GM12875 (cell line): ENCODE results near the gene SLC16A10.
"Not testable (repeated sequence)": the region's sequence is repeated elsewhere in the genome, so short reads cannot be mapped to it uniquely, and the experiment has no call there.

Source experiments
- H3K4me3 ChIP-seq: one replicate; pipeline ENCODE4 v1.5.1; 2011; ENCODE audit warnings: low read depth, low read length, control low read depth
- TF ChIP-seq, protein P1 (sequence below): IDR thresholded peaks from 2 replicates; pipeline ENCODE4 v1.5.1; 2011; ENCODE audit warnings: low read depth, mild to moderate bottlenecking, control low read depth, inconsistent platforms, low read length, moderate library complexity, borderline replicate concordance; ENCODE audit not compliant: insufficient read depth

Gene SLC16A10

DNA sequence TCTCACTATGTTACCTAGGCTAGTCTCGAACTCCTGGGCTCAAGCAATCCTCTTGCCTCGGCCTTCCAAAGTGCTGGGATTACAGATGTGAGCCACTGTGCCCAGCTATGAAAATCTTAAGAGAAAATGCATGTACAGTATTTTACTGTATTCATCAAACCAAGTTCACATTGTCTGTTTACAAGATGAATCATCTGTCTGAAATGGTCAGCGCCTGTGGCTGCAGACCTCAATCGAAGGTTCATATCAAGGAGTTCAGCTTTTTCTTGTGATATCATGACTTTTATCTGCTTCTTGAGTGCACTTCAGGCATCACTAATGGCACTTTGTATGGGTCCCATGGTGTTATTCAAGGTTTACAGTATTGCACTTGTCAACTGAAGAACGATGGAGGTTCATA, 155.1 kb downstream of the SLC16A10 start:
- H3K4me3 ChIP-seq, result no peak overlapping the region
- TF ChIP-seq, protein P1, sequence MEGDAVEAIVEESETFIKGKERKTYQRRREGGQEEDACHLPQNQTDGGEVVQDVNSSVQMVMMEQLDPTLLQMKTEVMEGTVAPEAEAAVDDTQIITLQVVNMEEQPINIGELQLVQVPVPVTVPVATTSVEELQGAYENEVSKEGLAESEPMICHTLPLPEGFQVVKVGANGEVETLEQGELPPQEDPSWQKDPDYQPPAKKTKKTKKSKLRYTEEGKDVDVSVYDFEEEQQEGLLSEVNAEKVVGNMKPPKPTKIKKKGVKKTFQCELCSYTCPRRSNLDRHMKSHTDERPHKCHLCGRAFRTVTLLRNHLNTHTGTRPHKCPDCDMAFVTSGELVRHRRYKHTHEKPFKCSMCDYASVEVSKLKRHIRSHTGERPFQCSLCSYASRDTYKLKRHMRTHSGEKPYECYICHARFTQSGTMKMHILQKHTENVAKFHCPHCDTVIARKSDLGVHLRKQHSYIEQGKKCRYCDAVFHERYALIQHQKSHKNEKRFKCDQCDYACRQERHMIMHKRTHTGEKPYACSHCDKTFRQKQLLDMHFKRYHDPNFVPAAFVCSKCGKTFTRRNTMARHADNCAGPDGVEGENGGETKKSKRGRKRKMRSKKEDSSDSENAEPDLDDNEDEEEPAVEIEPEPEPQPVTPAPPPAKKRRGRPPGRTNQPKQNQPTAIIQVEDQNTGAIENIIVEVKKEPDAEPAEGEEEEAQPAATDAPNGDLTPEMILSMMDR, result no peak

DNA sequence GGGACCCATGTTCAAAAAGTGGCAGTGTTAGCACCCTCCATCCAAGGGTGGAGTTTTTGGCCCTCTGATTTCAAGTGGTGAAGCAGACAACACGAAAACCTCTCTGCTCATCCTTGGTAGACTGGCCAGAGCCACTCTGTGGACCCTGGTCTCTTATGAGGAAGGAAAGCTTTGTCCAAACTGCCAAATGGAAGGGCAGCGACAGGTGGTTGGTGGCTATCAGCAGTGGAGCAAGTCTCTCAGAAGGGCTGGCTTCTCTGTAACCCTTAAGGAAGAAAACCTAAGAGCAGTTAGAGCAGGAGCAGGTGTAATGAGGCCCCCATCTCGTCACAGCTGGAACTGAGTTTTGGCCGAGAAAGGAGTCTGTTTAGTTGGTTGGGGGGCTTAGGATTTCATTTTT, 155.8 kb downstream of the SLC16A10 start:
- H3K4me3 ChIP-seq, result no peak overlapping the region
- TF ChIP-seq, protein P1, result no peak

DNA sequence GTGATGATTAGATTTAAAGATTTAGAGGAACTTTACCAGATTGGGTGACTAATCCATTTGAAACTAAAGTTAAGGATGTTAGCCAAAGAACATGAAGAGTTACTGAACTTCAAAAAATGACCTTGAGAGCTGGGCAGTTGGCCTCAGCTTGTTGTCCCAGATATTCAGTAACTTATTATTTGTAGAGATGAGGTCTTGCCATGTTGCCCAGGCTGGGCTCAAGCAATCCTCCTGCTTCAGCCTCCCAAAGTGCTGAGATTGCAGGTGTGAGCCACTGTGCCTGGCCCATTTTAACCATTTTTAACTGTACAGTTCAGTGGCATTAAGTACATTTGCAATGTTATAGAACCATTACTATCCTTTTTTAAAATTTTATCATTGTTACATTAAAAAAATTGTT, 161.5 kb downstream of the SLC16A10 start:
- H3K4me3 ChIP-seq, result no peak overlapping the region
- TF ChIP-seq, protein P1, result no peak

DNA sequence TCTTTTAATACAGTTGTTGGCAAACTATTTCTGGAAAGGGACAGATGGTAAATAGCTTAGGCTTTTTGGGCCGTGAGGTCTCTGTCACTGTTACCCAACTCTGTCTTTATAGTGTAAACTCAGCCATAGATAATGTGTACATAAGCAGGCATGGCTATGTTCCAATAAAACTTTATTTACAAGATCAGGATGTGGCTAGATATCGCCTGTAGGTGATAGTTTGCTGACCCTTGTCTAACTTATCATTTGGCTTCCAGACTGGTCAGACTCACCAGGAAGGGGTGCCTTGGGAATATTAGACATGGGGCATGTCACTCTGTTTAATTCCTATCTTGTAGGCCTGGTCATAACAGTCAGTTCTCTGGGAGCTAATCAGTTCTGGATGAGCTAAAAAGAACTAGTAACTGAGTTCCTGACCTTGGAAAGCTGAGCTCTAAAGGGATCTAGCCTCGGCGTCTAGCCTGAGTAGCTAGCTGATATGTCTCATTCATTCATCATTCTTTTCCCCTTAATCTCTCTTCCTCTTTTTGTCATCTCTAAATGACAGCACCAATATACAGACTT, 163.6 kb downstream of the SLC16A10 start:
- TF ChIP-seq, protein P1, result no peak
- no peak overlapping the region for H3K4me3 ChIP-seq

DNA sequence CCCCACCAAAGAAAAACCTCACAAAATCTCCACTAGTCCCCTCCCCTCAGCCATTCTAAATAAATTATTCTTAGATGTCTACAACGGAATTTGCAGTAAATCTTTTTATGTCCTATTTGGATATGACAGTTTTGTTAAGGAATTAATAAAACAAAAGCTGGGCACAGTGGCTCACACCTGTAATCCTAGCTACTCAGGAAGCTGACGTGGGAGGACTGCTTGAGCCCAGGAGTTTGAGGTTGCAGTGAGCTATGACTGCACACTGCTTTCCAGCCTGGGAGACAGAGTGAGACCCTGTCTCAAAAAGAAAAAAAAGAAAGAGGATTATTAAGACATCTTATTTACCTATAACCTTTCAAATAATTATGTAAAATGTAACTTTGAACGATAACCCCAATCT, 165.4 kb downstream of the SLC16A10 start:
- no peak overlapping the region for H3K4me3 ChIP-seq
- TF ChIP-seq, protein P1, result no peak

DNA sequence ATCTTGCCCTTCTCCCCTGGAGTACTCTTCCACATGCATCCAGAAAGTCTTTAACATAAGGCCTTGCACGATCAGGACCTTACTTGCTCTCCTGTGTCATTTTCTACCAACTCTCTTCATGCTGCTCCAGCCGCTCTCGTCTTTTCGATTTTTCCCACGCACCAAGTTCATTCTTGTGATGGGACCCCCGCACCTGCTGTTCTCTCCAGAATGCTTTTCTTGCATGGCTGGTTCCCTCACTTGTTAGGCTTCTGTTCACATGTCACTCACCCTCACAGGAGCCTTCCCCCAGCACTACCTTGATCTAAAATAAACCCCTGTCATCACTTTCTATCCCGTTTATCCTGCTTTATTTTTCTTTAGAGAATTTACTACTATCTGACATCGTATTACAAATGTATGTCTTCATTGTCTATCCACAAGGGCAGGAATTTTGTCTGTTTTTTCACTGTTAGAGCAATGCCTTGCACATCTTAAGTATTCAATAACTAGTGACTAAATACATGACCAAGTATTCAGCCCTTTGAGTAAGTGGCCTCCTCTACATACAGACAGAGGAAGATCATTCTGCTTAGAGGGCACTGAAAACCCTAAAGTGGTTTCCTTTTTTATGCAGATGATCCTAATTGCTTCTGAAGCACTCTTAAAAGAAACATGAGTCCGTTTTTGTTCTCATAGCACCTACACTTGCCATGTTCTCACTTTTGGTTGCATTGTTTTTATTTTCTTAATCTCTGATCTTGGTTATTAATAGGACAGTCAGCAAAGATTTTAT, 166.9 kb downstream of the SLC16A10 start:
- no peak overlapping the region for H3K4me3 ChIP-seq
- TF ChIP-seq, protein P1, result no peak

DNA sequence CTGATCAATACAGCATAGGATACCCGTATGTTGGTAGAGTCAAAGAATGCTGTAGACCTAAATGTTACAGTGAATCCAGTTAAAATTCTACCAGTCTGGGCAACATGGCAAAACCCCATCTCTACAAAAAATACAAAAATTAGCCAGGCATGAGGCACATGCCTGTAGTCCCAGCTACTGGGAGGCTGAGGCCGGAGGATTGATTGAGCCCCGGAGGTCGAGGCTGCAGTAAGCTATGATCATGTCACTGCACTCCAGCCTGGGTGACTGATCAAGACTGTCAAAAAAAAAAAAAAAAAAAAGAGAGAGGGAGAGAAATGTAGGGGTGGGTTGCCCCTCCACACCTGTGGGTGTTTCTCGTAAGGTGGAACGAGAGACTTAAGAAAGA, 167.5 kb downstream of the SLC16A10 start:
- no peak overlapping the region for H3K4me3 ChIP-seq
- TF ChIP-seq, protein P1, result no peak

DNA sequence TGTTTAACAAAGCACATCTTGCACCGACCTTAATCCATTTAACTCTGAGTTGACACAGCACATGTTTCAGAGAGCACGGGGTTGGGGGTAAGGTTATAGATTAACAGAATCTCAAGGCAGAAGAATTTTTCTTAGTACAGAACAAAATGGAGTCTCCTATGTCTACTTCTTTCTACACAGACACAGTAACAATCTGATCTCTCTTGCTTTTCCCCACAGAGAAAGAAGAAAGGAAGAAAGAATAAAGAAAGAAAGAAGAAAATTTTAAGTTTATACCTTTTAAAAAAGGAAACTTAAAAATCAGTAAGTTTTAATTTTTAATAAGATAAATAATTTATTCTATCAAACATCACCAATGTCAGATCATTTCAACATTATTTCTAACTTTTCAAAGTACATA, 168.5 kb downstream of the SLC16A10 start:
- not testable (repeated sequence) for H3K4me3 ChIP-seq
